Smooth muscle cell (in vitro differentiated cells): Measurements from ENCODE around the gene NEURL1B. TPM values are rescaled to one million over a fixed set of nuclear protein-coding genes. Genes with fewer than 3 reads are reported as not detected.

ENCODE experiments used
- DNase-seq: peaks from one replicate; lab custom pipeline; 2025; ENCODE audit not compliant: unreplicated experiment; lab: John Stamatoyannopoulos, UW
- H2AFZ ChIP-seq: fragments of 200-600 bp; sonication (generic); 2 replicates; pipeline ENCODE4 v1.6.0; 2016; ENCODE audit warnings: antibody characterized with exemption, low read depth, mild to moderate bottlenecking
- H3F3A ChIP-seq: fragments of 200-600 bp; sonication (generic); 2 replicates; pipeline ENCODE4 v1.6.0; 2017; ENCODE audit warnings: antibody characterized with exemption, low read depth
- H3K27ac ChIP-seq: fragments of 200-600 bp; sonication (generic); 2 replicates; pipeline ENCODE4 v1.5.1; 2016; ENCODE audit warnings: low read depth, mild to moderate bottlenecking
- H3K27me3 ChIP-seq: fragments of 200-600 bp; sonication (generic); 2 replicates; pipeline ENCODE4 v1.6.1; 2016; ENCODE audit warnings: low read depth, mild to moderate bottlenecking
- H3K36me3 ChIP-seq: fragments of 200-600 bp; sonication (generic); 2 replicates; pipeline ENCODE4 v1.5.1; 2016; ENCODE audit warnings: low read depth
- H3K4me1 ChIP-seq: fragments of 200-600 bp; sonication (generic); 2 replicates; pipeline ENCODE4 v1.5.1; 2016; ENCODE audit warnings: low read depth
- H3K4me2 ChIP-seq: fragments of 200-600 bp; sonication (generic); 2 replicates; pipeline ENCODE4 v1.6.0; 2016; ENCODE audit warnings: mild to moderate bottlenecking
- H3K4me3 ChIP-seq: fragments of 200-600 bp; sonication (generic); 2 replicates; pipeline ENCODE4 v1.5.1; 2016; ENCODE audit warnings: mild to moderate bottlenecking
- H3K79me2 ChIP-seq: fragments of 200-600 bp; sonication (generic); 2 replicates; pipeline ENCODE4 v1.6.0; 2016; ENCODE audit warnings: low read depth, mild to moderate bottlenecking
- H3K9ac ChIP-seq: fragments of 200-600 bp; sonication (generic); 2 replicates; pipeline ENCODE4 v1.6.0; 2016; ENCODE audit warnings: low read depth
- H3K9me3 ChIP-seq: fragments of 200-600 bp; sonication (generic); replicated peaks from 2 replicates; pipeline ENCODE4 v1.5.1; 2016; ENCODE audit warnings: low read depth
- H4K20me1 ChIP-seq: fragments of 200-600 bp; sonication (generic); 2 replicates; pipeline ENCODE4 v1.6.0; 2016; ENCODE audit warnings: low read depth
- CTCF ChIP-seq: fragments of 200-600 bp; sonication (generic); IDR thresholded peaks from 2 replicates; pipeline ENCODE4 v1.5.1; 2017; ENCODE audit warnings: borderline replicate concordance, mild to moderate bottlenecking, antibody characterized with exemption; ENCODE audit not compliant: insufficient read depth, poor library complexity, severe bottlenecking
- WGBS: methylation state at CpG from one replicate; pipeline ENCODE4 v1.1.7; 2016; ENCODE audit warnings: low lambda C conversion rate; 5-methylcytosine and 5-hydroxymethylcytosine counted together
- polyA plus RNA-seq: library from polyadenylated mRNA; unstranded; fragments of >200 nt; fragmentation: Nextera tagmentation; extraction: Ambion mirVana; gene quantifications from 2 replicates; pipeline ENCODE4 v1.2.1, GENCODE V29; 2016
- total RNA-seq: library from RNA; depleted of rRNA; stranded (reverse); fragments of >200 nt; gene quantifications from 2 replicates; pipeline ENCODE4 v1.2.3, GENCODE V29; 2014

Gene NEURL1B
- total and polyA plus RNA-seq, 2 experiments from 2014 or later: 3.7 to 10.0 TPM

- H3K36me3 ChIP-seq: no peaks in the 10 kb centered on the region
- no peak overlapping the region for H2AFZ ChIP-seq
- H3K27ac ChIP-seq: no peak overlapping the region
- no peaks in the 10 kb centered on the region for H3F3A ChIP-seq
- no peak for DNase-seq
- no peak overlapping the region for H3K4me3 ChIP-seq
- H3K9ac ChIP-seq: no peak overlapping the region
- H3K79me2 ChIP-seq: no peaks in the 10 kb centered on the region
- no peaks in the 10 kb centered on the region for H3K4me1 ChIP-seq
- H4K20me1 ChIP-seq: peaks cover 4% of the 10 kb centered on the region
- no peaks in the 10 kb centered on the region for H3K9me3 ChIP-seq
- WGBS: 98% methylated on average over 4 of the region's 4 CpGs
- peaks cover 7% of the 10 kb centered on the region for H3K27me3 ChIP-seq
- TF ChIP-seq CTCF: no peak
- H3K4me2 ChIP-seq: no peak overlapping the region
Observed at GRCh38 chr5:172685091-172685490, 44.0 kb downstream of the NEURL1B start.

- 90% methylated on average over 10 of the region's 10 CpGs for WGBS
- Histone ChIP-seq H3K27ac (no peak overlapping the region), H3K27me3 (peaks cover 7% of the 10 kb centered on the region), H3K9ac (no peak overlapping the region), H2AFZ (no peak overlapping the region), H3F3A (no peaks in the 10 kb centered on the region), H3K4me3 (no peak overlapping the region), H4K20me1 (peaks cover 4% of the 10 kb centered on the region), H3K9me3 (no peaks in the 10 kb centered on the region), H3K4me1 (no peaks in the 10 kb centered on the region), H3K36me3 (no peaks in the 10 kb centered on the region), H3K4me2 (no peak overlapping the region), H3K79me2 (no peaks in the 10 kb centered on the region)
- DNase-seq: no peak
- no peak for TF ChIP-seq CTCF
Observed at GRCh38 chr5:172686111-172686510, 45.0 kb downstream of the NEURL1B start.

GRCh38 chr5:172686539-172687390 lies 45.7 kb downstream of the NEURL1B start:
- peaks cover 7% of the 10 kb centered on the region for H3K27me3 ChIP-seq
- no peaks in the 10 kb centered on the region for H3K4me1 ChIP-seq
- H3K9me3 ChIP-seq: no peaks in the 10 kb centered on the region
- DNase-seq: no peak
- no peaks in the 10 kb centered on the region for H3K79me2 ChIP-seq
- H3K4me3 ChIP-seq: no peak overlapping the region
- H3K27ac ChIP-seq: no peak overlapping the region
- no peaks in the 10 kb centered on the region for H3K36me3 ChIP-seq
- H3K4me2 ChIP-seq: no peak overlapping the region
- WGBS: 94% methylated on average over 30 of the region's 37 CpGs
- no peak overlapping the region for H3K9ac ChIP-seq
- H3F3A ChIP-seq: no peaks in the 10 kb centered on the region
- peaks cover 4% of the 10 kb centered on the region for H4K20me1 ChIP-seq
- no peak for TF ChIP-seq CTCF
- no peak overlapping the region for H2AFZ ChIP-seq

- TF ChIP-seq CTCF: no peak
- Histone ChIP-seq H3F3A (no peaks in the 10 kb centered on the region), H3K4me1 (no peaks in the 10 kb centered on the region), H3K9ac (no peak overlapping the region), H2AFZ (no peak overlapping the region), H3K27ac (peak overlapping the region; percentile 55), H3K9me3 (no peaks in the 10 kb centered on the region), H3K4me3 (no peak overlapping the region), H3K36me3 (no peaks in the 10 kb centered on the region), H3K79me2 (no peaks in the 10 kb centered on the region), H3K27me3 (peaks cover 3% of the 10 kb centered on the region), H4K20me1 (peaks cover under 1% of the 10 kb centered on the region), H3K4me2 (peak overlapping the region; percentile 23)
- DNase-seq: no peak
- 82% methylated on average over 4 of the region's 4 CpGs for WGBS
Observed at GRCh38 chr5:172687940-172688339, 46.9 kb downstream of the NEURL1B start.
